Gastrocnemius medialis (tissue), 4 donors: Measurements from ENCODE around the gene MCOLN1.

Experiments used
- POLR2A ChIP-seq, 2 donors: fragments of 450-650 bp; IDR thresholded peaks; one replicate each; pipeline ENCODE4 v1.6.1; 2017; ENCODE audit warnings: antibody characterized with exemption in 2 of 2, mild to moderate bottlenecking in 2 of 2, moderate library complexity in 2 of 2
- TF ChIP-seq, protein P1 (sequence below), 5 experiments: fragments of 450-650 bp in 3 of 5; fragments of 200-600 bp in 2 of 5; sonication (generic) in 2 of 5; IDR thresholded peaks in 4 of 5; conservative IDR thresholded peaks in 1 of 5; 1 replicate in 4 of 5; 2 replicates in 1 of 5; pipeline ENCODE4 v1.5.1; 2016 to 2019; ENCODE audit warnings: antibody characterized with exemption in 5 of 5, mild to moderate bottlenecking in 3 of 5, moderate library complexity in 3 of 5

DNA sequence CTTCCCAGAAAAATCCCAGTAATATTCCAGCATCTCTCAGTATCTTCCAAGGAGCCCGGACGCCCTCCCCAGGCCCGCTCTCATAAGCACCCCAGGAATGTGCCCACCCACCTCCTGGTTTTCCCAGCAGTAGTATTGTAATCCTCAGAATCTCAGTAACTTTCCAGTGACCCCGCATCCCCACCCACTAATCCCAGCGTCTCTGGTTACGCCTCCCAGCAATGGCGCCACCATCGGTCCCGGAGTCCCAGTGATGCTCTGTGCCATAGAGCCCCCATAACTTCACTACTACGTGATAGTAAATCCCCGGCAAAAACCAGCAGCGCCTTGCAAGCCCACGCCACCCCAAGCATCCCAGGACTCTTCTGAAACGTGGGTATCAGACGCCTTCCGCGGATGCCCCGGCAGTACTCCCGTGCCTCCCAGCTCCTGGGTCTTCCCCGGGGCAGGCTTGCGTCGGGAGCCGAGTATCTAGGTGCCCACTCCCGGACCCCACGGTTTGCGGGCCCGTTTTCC lies 12.2 kb downstream of the MCOLN1 start:
- TF ChIP-seq POLR2A (IDR thresholded peaks at IDR 0.05) = no peak
- TF ChIP-seq, protein P1, sequence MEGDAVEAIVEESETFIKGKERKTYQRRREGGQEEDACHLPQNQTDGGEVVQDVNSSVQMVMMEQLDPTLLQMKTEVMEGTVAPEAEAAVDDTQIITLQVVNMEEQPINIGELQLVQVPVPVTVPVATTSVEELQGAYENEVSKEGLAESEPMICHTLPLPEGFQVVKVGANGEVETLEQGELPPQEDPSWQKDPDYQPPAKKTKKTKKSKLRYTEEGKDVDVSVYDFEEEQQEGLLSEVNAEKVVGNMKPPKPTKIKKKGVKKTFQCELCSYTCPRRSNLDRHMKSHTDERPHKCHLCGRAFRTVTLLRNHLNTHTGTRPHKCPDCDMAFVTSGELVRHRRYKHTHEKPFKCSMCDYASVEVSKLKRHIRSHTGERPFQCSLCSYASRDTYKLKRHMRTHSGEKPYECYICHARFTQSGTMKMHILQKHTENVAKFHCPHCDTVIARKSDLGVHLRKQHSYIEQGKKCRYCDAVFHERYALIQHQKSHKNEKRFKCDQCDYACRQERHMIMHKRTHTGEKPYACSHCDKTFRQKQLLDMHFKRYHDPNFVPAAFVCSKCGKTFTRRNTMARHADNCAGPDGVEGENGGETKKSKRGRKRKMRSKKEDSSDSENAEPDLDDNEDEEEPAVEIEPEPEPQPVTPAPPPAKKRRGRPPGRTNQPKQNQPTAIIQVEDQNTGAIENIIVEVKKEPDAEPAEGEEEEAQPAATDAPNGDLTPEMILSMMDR (IDR thresholded peaks at IDR 0.05 in 4 of 5, conservative IDR thresholded peaks at IDR 0.05 in 1 of 5) = no peak
